B cell (primary cell): ENCODE data around the gene APIP.

Experiments used
- CTCF ChIP-seq: fragments of 200-600 bp; IDR thresholded peaks from one replicate; pipeline ENCODE4 v1.8.0; 2022; ENCODE audit warnings: antibody characterized with exemption, mild to moderate bottlenecking
- EZH2 ChIP-seq: IDR thresholded peaks from 2 replicates; pipeline ENCODE4 v1.6.1; 2012; ENCODE audit warnings: borderline replicate concordance, low read depth, mild to moderate bottlenecking, moderate library complexity, low read length; ENCODE audit not compliant: insufficient read depth, poor library complexity, severe bottlenecking

GRCh38 chr11:34859496-34859895 lies 56.7 kb downstream of the APIP start:
- no peak for TF ChIP-seq CTCF
- TF ChIP-seq EZH2, result no peak
